ENCODE results near the gene SLITRK1.

GRCh38 chr13:83919775-83920174, 37.5 kb upstream of the SLITRK1 start:
- TF ChIP-seq CTCF (IDR thresholded peaks at IDR 0.05; ENCODE audit: low read depth, low read length) = no peak
- no peak for TF ChIP-seq MYC (IDR thresholded peaks at IDR 0.05; ENCODE audit: low read depth, low read length)

Data from NB4 (cell line).